NCI-H1694 treated with DMSO at 0.1 percent for 48 hours (cell line): ENCODE results near the gene PRSS36.
"Not testable (repeated sequence)": the region's sequence is repeated elsewhere in the genome, so short reads cannot be mapped to it uniquely, and the experiment has no call there.

Experiments
- DNase-seq: peaks from one replicate; lab custom pipeline; 2025; lab: John Stamatoyannopoulos, UW

Gene PRSS36

GRCh38 chr16:31141489-31142108 lies 8.3 kb downstream of the PRSS36 start:
- no peak for DNase-seq

GRCh38 chr16:31141071-31141469 lies 8.8 kb downstream of the PRSS36 start:
- DNase-seq = not testable (repeated sequence)

GRCh38 chr16:31138621-31139578 lies 11.0 kb downstream of the PRSS36 start:
- DNase-seq = no peak

- not testable (repeated sequence) for DNase-seq
Measured at GRCh38 chr16:31136822-31137499, 12.9 kb downstream of the PRSS36 start.

- no peak for DNase-seq
Measured at GRCh38 chr16:31136287-31136662, 13.6 kb downstream of the PRSS36 start.

- DNase-seq = no peak
Measured at GRCh38 chr16:31135535-31136286, 14.2 kb downstream of the PRSS36 start, which contains the start of gene PRSS8. Gene PRSS8, minus strand, starts transcription at chr16:31135727. Its CDS starts 229 bp downstream, at chr16:31135498.

GRCh38 chr16:31134625-31135534 lies 15.0 kb downstream of the PRSS36 start:
- DNase-seq = no peak

GRCh38 chr16:31134091-31134571 lies 15.7 kb downstream of the PRSS36 start:
- DNase-seq = no peak

- DNase-seq = no peak
Measured at GRCh38 chr16:31133046-31133501, 16.8 kb downstream of the PRSS36 start.

GRCh38 chr16:31132303-31132979 lies 17.4 kb downstream of the PRSS36 start:
- DNase-seq = no peak

- DNase-seq = no peak
Measured at GRCh38 chr16:31131841-31132271, 18.0 kb downstream of the PRSS36 start.

GRCh38 chr16:31131416-31131815 lies 18.4 kb downstream of the PRSS36 start:
- DNase-seq = no peak

- DNase-seq = no peak
Measured at GRCh38 chr16:31130899-31131298, 19.0 kb downstream of the PRSS36 start.

- DNase-seq = no peak
Measured at GRCh38 chr16:31130336-31130891, 19.5 kb downstream of the PRSS36 start.

GRCh38 chr16:31129568-31130335 lies 20.1 kb downstream of the PRSS36 start:
- no peak for DNase-seq

- no peak for DNase-seq
Measured at GRCh38 chr16:31128711-31129567, 20.9 kb downstream of the PRSS36 start.

- DNase-seq = no peak
Measured at GRCh38 chr16:31127182-31127581, 22.7 kb downstream of the PRSS36 start.

GRCh38 chr16:31125844-31126243 lies 24.0 kb downstream of the PRSS36 start:
- no peak for DNase-seq
